ENCODE data around the gene VCL.

- no peak for TF ChIP-seq CTCF (IDR thresholded peaks at IDR 0.05)
- TF ChIP-seq POLR2A (IDR thresholded peaks at IDR 0.05) = no peak
Observed at GRCh38 chr10:74140553-74140952, 142.6 kb downstream of the VCL start.
